DOHH2 (cell line): ENCODE measurements around the gene NBPF1.
"Not testable (repeated sequence)": the region's sequence is repeated elsewhere in the genome, so short reads cannot be mapped to it uniquely, and the experiment has no call there.

Experiments used
- H3F3A ChIP-seq: fragments of 200-600 bp; sonication (generic), shearing (Covaris generic); 2 replicates; pipeline ENCODE4 v1.6.0; 2016; ENCODE audit warnings: antibody characterized with exemption, mild to moderate bottlenecking; ENCODE audit not compliant: control insufficient read depth, insufficient read depth
- H3K27ac ChIP-seq: fragments of 200-600 bp; sonication (generic); 2 replicates; pipeline ENCODE4 v1.5.1; 2014; ENCODE audit warnings: low read depth, mild to moderate bottlenecking, low read length, moderate library complexity
- H3K27me3 ChIP-seq: fragments of 200-600 bp; sonication (generic); 2 replicates; pipeline ENCODE4 v1.6.1; 2014; ENCODE audit warnings: mild to moderate bottlenecking, low read length, mixed read lengths; ENCODE audit not compliant: control insufficient read depth
- H3K36me3 ChIP-seq: fragments of 200-600 bp; sonication (generic); 2 replicates; pipeline ENCODE4 v1.6.1; 2014; ENCODE audit warnings: mild to moderate bottlenecking, low read length, moderate library complexity, mixed read lengths; ENCODE audit not compliant: control insufficient read depth
- H3K4me1 ChIP-seq: fragments of 200-600 bp; sonication (generic); 2 replicates; pipeline ENCODE4 v1.6.1; 2014; ENCODE audit warnings: mild to moderate bottlenecking, low read length, mixed read lengths; ENCODE audit not compliant: control insufficient read depth
- H3K4me2 ChIP-seq: fragments of 200-600 bp; sonication (generic); 2 replicates; pipeline ENCODE4 v1.6.0; 2014; ENCODE audit warnings: mild to moderate bottlenecking, low read length, moderate library complexity
- H3K4me3 ChIP-seq: fragments of 200-600 bp; sonication (generic); 2 replicates; pipeline ENCODE4 v1.5.1; 2014; ENCODE audit warnings: mild to moderate bottlenecking, low read length, mixed read lengths
- H3K79me2 ChIP-seq: fragments of 200-600 bp; sonication (generic); 2 replicates; pipeline ENCODE4 v1.6.1; 2014; ENCODE audit warnings: mild to moderate bottlenecking, low read length, mixed read lengths; ENCODE audit not compliant: control insufficient read depth
- H3K9me2 ChIP-seq: fragments of 200-600 bp; sonication (generic); replicated peaks from 2 replicates; pipeline ENCODE4 v1.6.1; 2014; ENCODE audit warnings: mild to moderate bottlenecking, low read length, mixed read lengths; ENCODE audit not compliant: control insufficient read depth
- H3K9me3 ChIP-seq: fragments of 200-600 bp; sonication (generic); 2 replicates; pipeline ENCODE4 v1.6.1; 2014; ENCODE audit warnings: antibody characterized with exemption, low read length, mixed read lengths; ENCODE audit not compliant: control insufficient read depth, insufficient read depth
- H4K20me1 ChIP-seq: fragments of 200-600 bp; sonication (generic); 2 replicates; pipeline ENCODE4 v1.6.0; 2014; ENCODE audit warnings: low read depth, mild to moderate bottlenecking, antibody characterized with exemption, low read length, moderate library complexity; ENCODE audit not compliant: control insufficient read depth, insufficient read depth
- EZH2phosphoT487 ChIP-seq: fragments of 200-600 bp; sonication (generic); IDR thresholded peaks from 2 replicates; pipeline ENCODE4 v1.6.1; 2017; ENCODE audit warnings: borderline replicate concordance, mild to moderate bottlenecking, antibody characterized with exemption, low read length, moderate library complexity, mixed read lengths
- TF ChIP-seq, protein P1 (sequence below): fragments of 200-600 bp; sonication (generic); IDR thresholded peaks from one replicate; pipeline ENCODE4 v1.5.1; 2014; ENCODE audit warnings: antibody characterized with exemption, mild to moderate bottlenecking, low read depth, low read length; ENCODE audit not compliant: poor library complexity, severe bottlenecking

The NBPF1 gene

GRCh38 chr1:16605532-16606505, 7.5 kb downstream of the NBPF1 start:
- no peaks in the 10 kb centered on the region for H3K9me3 ChIP-seq
- no peak overlapping the region for H3K27ac ChIP-seq
- no peaks in the 10 kb centered on the region for H3K36me3 ChIP-seq
- TF ChIP-seq EZH2phosphoT487: no peak
- TF ChIP-seq, protein P1, sequence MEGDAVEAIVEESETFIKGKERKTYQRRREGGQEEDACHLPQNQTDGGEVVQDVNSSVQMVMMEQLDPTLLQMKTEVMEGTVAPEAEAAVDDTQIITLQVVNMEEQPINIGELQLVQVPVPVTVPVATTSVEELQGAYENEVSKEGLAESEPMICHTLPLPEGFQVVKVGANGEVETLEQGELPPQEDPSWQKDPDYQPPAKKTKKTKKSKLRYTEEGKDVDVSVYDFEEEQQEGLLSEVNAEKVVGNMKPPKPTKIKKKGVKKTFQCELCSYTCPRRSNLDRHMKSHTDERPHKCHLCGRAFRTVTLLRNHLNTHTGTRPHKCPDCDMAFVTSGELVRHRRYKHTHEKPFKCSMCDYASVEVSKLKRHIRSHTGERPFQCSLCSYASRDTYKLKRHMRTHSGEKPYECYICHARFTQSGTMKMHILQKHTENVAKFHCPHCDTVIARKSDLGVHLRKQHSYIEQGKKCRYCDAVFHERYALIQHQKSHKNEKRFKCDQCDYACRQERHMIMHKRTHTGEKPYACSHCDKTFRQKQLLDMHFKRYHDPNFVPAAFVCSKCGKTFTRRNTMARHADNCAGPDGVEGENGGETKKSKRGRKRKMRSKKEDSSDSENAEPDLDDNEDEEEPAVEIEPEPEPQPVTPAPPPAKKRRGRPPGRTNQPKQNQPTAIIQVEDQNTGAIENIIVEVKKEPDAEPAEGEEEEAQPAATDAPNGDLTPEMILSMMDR: no peak
- no peaks in the 10 kb centered on the region for H3K79me2 ChIP-seq
- H3K4me2 ChIP-seq: no peak overlapping the region
- 0 out of 2 replicates have a peak, but pooled peaks cover 3% of the 10 kb centered on the region for H4K20me1 ChIP-seq
- H3K4me3 ChIP-seq: no peak overlapping the region
- 0 out of 2 replicates have a peak, but pooled peaks cover 3% of the 10 kb centered on the region for H3K27me3 ChIP-seq
- H3K4me1 ChIP-seq: no peaks in the 10 kb centered on the region; the same call in 1 of the 2 replicates
- no peaks in the 10 kb centered on the region for H3K9me2 ChIP-seq
- H3F3A ChIP-seq: no peaks in the 10 kb centered on the region

- H3K36me3 ChIP-seq: no peaks in the 10 kb centered on the region
- H3K4me3 ChIP-seq: no peak overlapping the region
- no peak overlapping the region for H3K27ac ChIP-seq
Observed at GRCh38 chr1:16605213-16605525, 8.2 kb downstream of the NBPF1 start.

DNA sequence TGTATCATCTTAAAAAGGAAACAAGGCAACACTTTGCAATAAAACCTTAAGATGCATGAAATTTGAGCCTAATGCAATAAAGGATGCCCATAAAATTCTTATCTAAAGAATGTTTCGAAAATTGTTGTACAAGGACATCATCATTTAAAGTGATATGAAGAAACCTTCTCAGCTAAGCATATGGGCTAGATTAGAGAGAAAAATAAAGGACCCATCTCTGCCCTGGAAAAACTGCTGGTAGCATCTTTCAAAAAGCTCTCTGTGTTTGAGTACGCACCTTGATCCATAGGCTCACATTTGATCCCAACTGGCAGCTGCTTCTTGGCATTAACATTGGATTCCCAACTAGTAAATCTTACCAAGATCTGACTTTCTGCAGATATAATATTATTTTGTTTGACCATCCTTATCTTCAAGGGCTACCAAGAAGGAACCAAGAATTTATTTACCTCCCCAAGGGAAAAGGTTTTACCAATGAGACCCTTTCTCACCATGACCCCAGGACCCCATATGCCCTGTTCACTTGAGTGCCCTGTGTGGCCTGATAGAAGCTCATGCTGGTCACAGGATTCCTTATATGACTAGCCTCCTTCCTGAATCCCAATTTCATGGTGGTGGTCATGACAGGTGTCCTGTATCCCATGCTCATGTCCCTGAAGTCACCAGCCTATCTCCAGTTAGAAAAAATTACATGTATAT, 8.7 kb downstream of the NBPF1 start:
- H3K27ac ChIP-seq, H3K4me2 ChIP-seq, H3K4me3 ChIP-seq, H3K4me1 ChIP-seq, H3K9me3 ChIP-seq, H3K79me2 ChIP-seq, H3K9me2 ChIP-seq, H3F3A ChIP-seq, H3K27me3 ChIP-seq, H4K20me1 ChIP-seq, H3K36me3 ChIP-seq: not testable (repeated sequence)

More at GRCh38 chr1:16605213-16605525, 8.2 kb downstream of the NBPF1 start:
- no peaks in the 10 kb centered on the region for H3K9me3 ChIP-seq
- no peaks in the 10 kb centered on the region for H3K9me2 ChIP-seq
- H3K4me1 ChIP-seq: no peaks in the 10 kb centered on the region; the same call in 1 of the 2 replicates
- no peak overlapping the region for H3K4me2 ChIP-seq
- 0 out of 2 replicates have a peak, but pooled peaks cover 3% of the 10 kb centered on the region for H4K20me1 ChIP-seq
- H3K79me2 ChIP-seq: no peaks in the 10 kb centered on the region
- H3K27me3 ChIP-seq: 0 out of 2 replicates have a peak, but pooled peaks cover 3% of the 10 kb centered on the region
- no peaks in the 10 kb centered on the region for H3F3A ChIP-seq
- TF ChIP-seq, protein P1: no peak
- no peak for TF ChIP-seq EZH2phosphoT487

GRCh38 chr1:16603623-16604022, 9.7 kb downstream of the NBPF1 start:
- H3F3A ChIP-seq, H3K27ac ChIP-seq, H3K4me2 ChIP-seq, H3K9me2 ChIP-seq, H3K79me2 ChIP-seq, H4K20me1 ChIP-seq, H3K4me1 ChIP-seq, H3K36me3 ChIP-seq, H3K9me3 ChIP-seq, H3K4me3 ChIP-seq, H3K27me3 ChIP-seq: not testable (repeated sequence)

DNA sequence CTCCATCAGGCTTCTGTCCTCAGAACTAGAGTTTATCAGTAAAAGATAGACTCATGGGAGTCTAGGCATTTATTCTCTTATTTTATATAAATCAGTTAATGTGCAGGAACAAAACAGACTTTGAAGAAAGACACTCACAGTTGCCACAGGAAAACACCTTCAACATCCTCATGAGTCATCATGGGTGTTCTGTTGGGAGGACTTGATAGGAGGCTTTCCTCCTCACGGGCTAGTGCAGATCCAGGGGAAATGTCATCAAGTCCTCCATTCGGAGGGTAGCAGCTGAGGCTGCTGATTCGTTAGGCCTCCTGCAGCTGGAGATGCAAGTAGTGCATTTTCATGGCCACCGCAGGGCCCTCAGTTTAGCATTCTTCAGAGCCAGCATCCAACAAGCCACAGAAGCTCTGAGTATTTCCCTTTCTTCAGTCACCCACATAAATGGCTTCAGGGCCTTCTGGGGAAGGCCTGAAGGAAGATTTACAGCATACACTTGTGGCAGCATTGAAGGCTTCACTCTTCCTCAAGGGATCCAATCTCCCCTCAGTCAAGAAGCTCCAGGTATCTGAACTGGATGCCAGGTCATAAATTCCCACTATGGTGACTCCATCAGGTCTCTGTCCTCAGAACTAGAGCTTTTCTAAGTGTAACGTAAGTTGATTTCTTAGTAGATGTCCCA, 10.9 kb downstream of the NBPF1 start:
- not testable (repeated sequence) for H3K4me2 ChIP-seq, H3K4me3 ChIP-seq, H3K9me3 ChIP-seq, H3K36me3 ChIP-seq, H3K79me2 ChIP-seq, H4K20me1 ChIP-seq, H3F3A ChIP-seq, H3K4me1 ChIP-seq, H3K27me3 ChIP-seq, H3K9me2 ChIP-seq, H3K27ac ChIP-seq
